Liver (tissue), 9 donors: Measurements from ENCODE around the gene OXNAD1. TPM values are rescaled to one million over a fixed set of nuclear protein-coding genes. Genes with fewer than 3 reads are reported as not detected.

Experiments
- DNase-seq: peaks from one replicate; pipeline ENCODE4 v3.0.0-alpha.2; 2017; ENCODE audit warnings: low spot score
- H3K27ac ChIP-seq, 2 donors: one replicate each; pipeline ENCODE4 v1.7.0; 2013; ENCODE audit warnings: inconsistent platforms in 2 of 2, low read length in 2 of 2, control low read depth in 1 of 2, low read depth in 1 of 2, mild to moderate bottlenecking in 1 of 2
- H3K27me3 ChIP-seq, 4 donors: one replicate each; pipeline versions ENCODE4 v1.6.1 to v1.7.0; 2013; ENCODE audit warnings: low read length in 3 of 4, inconsistent platforms in 1 of 4, mild to moderate bottlenecking in 1 of 4, moderate library complexity in 1 of 4; ENCODE audit not compliant: control insufficient read depth in 4 of 4, insufficient read depth in 4 of 4
- H3K36me3 ChIP-seq, 4 donors: one replicate each; pipeline versions ENCODE4 v1.6.1 to v1.7.0; 2013; ENCODE audit warnings: low read length in 3 of 4, mild to moderate bottlenecking in 3 of 4, low read depth in 1 of 4, moderate library complexity in 1 of 4; ENCODE audit not compliant: control insufficient read depth in 4 of 4, insufficient read depth in 3 of 4
- H3K4me1 ChIP-seq, 4 donors: one replicate each; pipeline versions ENCODE4 v1.6.1 to v1.7.0; 2013; ENCODE audit warnings: low read length in 3 of 4, mild to moderate bottlenecking in 3 of 4, moderate library complexity in 1 of 4; ENCODE audit not compliant: control insufficient read depth in 4 of 4, insufficient read depth in 4 of 4
- H3K4me3 ChIP-seq, 3 donors: one replicate each; pipeline versions ENCODE4 v1.6.1 to v1.7.0; 2013; ENCODE audit warnings: low read length in 3 of 3, control low read depth in 1 of 3, low read depth in 1 of 3, mild to moderate bottlenecking in 1 of 3
- H3K9ac ChIP-seq, 2 donors: one replicate each; pipeline ENCODE4 v1.7.0; 2013; ENCODE audit warnings: low read length in 2 of 2, mild to moderate bottlenecking in 2 of 2, moderate library complexity in 2 of 2, control low read depth in 1 of 2, low read depth in 1 of 2
- H3K9me3 ChIP-seq, 4 donors: one replicate each; pipeline versions ENCODE4 v1.6.1 to v1.7.0; 2013; ENCODE audit warnings: low read length in 3 of 4; ENCODE audit not compliant: control insufficient read depth in 4 of 4
- EGR1 ChIP-seq, 2 donors: IDR thresholded peaks; 2 replicates each; pipeline ENCODE4 v1.6.1; 2016 to 2018; ENCODE audit warnings: antibody characterized with exemption in 2 of 2, low read depth in 2 of 2
- FOXA1 ChIP-seq: IDR thresholded peaks from 2 replicates; pipeline ENCODE4 v1.6.1; 2016; ENCODE audit warnings: antibody characterized with exemption
- FOXA2 ChIP-seq: IDR thresholded peaks from 2 replicates; pipeline ENCODE4 v1.6.1; 2016; ENCODE audit warnings: antibody characterized with exemption
- GABPA ChIP-seq, 2 donors: IDR thresholded peaks in 1 of 2; conservative IDR thresholded peaks in 1 of 2; 2 replicates each; pipeline ENCODE4 v1.6.1; 2016; ENCODE audit warnings: antibody characterized with exemption in 2 of 2, mild to moderate bottlenecking in 1 of 2, moderate library complexity in 1 of 2
- HNF4A ChIP-seq, 2 donors: conservative IDR thresholded peaks; 2 replicates each; pipeline ENCODE4 v1.6.1; 2016; ENCODE audit warnings: antibody characterized with exemption in 2 of 2, mild to moderate bottlenecking in 2 of 2
- HNF4G ChIP-seq: IDR thresholded peaks from 2 replicates; pipeline ENCODE4 v1.6.1; 2016; ENCODE audit warnings: antibody characterized with exemption
- RAD21 ChIP-seq, 2 donors: IDR thresholded peaks; 2 replicates each; pipeline ENCODE4 v1.6.1; 2016; ENCODE audit warnings: antibody characterized with exemption in 2 of 2, mild to moderate bottlenecking in 2 of 2
- RXRA ChIP-seq, 2 donors: IDR thresholded peaks; 2 replicates each; pipeline ENCODE4 v1.6.1; 2017 to 2018; ENCODE audit warnings: antibody characterized with exemption in 2 of 2, mild to moderate bottlenecking in 1 of 2
- SP1 ChIP-seq: IDR thresholded peaks from 2 replicates; pipeline ENCODE4 v1.6.1; 2018; ENCODE audit warnings: antibody characterized with exemption, mild to moderate bottlenecking
- YY1 ChIP-seq: IDR thresholded peaks from 2 replicates; pipeline ENCODE4 v1.6.1; 2016; ENCODE audit warnings: antibody characterized with exemption, mild to moderate bottlenecking
- WGBS: extraction: QIAGEN DNeasy Blood & Tissue Kit; methylation state at CpG from one replicate; pipeline ENCODE4 v1.1.7; 2013; 5-methylcytosine and 5-hydroxymethylcytosine counted together
- polyA plus RNA-seq, 2 donors: library from polyadenylated mRNA; stranded (reverse) in 1 of 2; unstranded in 1 of 2; fragments of 200-250 nt in 1 of 2; fragments of >200 nt in 1 of 2; fragmentation: Nextera tagmentation in 1 of 2; extraction: Ambion mirVana in 1 of 2; gene quantifications; one replicate each; pipeline versions ENCODE4 v1.2.1 to v1.2.3, GENCODE V29; 2013 to 2015
- total RNA-seq, 2 donors: library from RNA; depleted of rRNA; stranded (reverse); fragments of >200 nt; gene quantifications; one replicate each; pipeline ENCODE4 v1.2.3, GENCODE V29; 2014
- TF ChIP-seq, protein P1 (sequence below): fragments of 150-350 bp; IDR thresholded peaks from 2 replicates; pipeline ENCODE4 v1.5.1; 2017; ENCODE audit warnings: improper control_type of control experiment, low read depth, low read length; ENCODE audit not compliant: missing input control
- TF ChIP-seq, protein P2 (sequence below): IDR thresholded peaks from 2 replicates; pipeline ENCODE4 v1.6.1; 2016; ENCODE audit warnings: antibody characterized with exemption
- TF ChIP-seq, protein P3 (sequence below): IDR thresholded peaks from 2 replicates; pipeline ENCODE4 v1.6.1; 2016; ENCODE audit warnings: antibody characterized with exemption
- donor health status: healthy.
- donor health status: healthy.
- donor health status: healthy.
- donor health status: healthy.
- donor health status: healthy.

The OXNAD1 gene
- total and polyA plus RNA-seq, 4 donors = 9.3 to 24.6 (median 14.1) TPM

DNA sequence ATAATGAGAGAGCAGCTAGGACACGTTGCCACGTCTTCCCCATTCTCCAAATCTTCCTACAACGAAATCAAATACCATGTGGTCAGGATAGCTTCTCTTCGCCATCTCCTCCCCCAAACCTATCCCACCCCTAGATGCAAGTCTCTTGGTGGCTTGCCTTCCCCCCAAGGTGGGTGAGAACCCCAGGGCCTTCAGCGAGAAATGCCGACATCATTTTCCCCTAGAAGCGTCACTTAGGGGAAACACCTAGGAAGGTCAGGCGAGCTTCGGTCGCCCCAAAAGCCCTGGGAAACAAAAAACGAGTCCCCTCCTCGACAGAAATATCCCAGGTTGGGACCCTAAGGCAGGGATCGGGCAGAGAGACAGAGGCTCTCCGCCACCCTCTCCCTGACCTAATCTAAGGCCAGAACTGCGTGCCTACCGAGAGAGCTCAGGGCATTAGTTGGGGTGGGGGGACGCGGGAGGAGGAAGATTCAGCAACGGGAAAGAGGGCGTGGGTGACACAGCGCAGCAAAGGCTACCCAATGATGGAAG lies 771 bp upstream of the OXNAD1 start:
- Histone ChIP-seq H3K27me3 (no peaks in the 10 kb centered on the region), H3K9ac (peak overlapping the region; percentile 34 to 43), H3K9me3 (no peaks in the 10 kb centered on the region), H3K36me3 (peaks cover 0 to 15% (median 11%) of the 10 kb centered on the region in 4 donors), H3K4me1 (peaks cover 2 to 39% (median 28%) of the 10 kb centered on the region in 4 donors), H3K27ac (peak overlapping the region; percentile 45 to 87), H3K4me3 (peak overlapping the region; percentile 73 to 88 (median 86))
- DNase-seq = no peak
- TF ChIP-seq HNF4G (no peak), RAD21 (IDR thresholded peaks at IDR 0.05) (no peak), GABPA (IDR thresholded peaks at IDR 0.05 in 1 of 2, conservative IDR thresholded peaks at IDR 0.05 in 1 of 2) (no peak), RXRA (IDR thresholded peaks at IDR 0.05) (no peak), YY1 (no peak), EGR1 (IDR thresholded peaks at IDR 0.05; ENCODE audit: low read depth in 2 of 2) (no peak), SP1 (no peak)
- TF ChIP-seq, protein P1, sequence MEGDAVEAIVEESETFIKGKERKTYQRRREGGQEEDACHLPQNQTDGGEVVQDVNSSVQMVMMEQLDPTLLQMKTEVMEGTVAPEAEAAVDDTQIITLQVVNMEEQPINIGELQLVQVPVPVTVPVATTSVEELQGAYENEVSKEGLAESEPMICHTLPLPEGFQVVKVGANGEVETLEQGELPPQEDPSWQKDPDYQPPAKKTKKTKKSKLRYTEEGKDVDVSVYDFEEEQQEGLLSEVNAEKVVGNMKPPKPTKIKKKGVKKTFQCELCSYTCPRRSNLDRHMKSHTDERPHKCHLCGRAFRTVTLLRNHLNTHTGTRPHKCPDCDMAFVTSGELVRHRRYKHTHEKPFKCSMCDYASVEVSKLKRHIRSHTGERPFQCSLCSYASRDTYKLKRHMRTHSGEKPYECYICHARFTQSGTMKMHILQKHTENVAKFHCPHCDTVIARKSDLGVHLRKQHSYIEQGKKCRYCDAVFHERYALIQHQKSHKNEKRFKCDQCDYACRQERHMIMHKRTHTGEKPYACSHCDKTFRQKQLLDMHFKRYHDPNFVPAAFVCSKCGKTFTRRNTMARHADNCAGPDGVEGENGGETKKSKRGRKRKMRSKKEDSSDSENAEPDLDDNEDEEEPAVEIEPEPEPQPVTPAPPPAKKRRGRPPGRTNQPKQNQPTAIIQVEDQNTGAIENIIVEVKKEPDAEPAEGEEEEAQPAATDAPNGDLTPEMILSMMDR = no peak
- TF ChIP-seq, protein P2, sequence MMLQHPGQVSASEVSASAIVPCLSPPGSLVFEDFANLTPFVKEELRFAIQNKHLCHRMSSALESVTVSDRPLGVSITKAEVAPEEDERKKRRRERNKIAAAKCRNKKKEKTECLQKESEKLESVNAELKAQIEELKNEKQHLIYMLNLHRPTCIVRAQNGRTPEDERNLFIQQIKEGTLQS = no peak
- under 1% methylated on average over 21 of the region's 21 CpGs for WGBS

DNA sequence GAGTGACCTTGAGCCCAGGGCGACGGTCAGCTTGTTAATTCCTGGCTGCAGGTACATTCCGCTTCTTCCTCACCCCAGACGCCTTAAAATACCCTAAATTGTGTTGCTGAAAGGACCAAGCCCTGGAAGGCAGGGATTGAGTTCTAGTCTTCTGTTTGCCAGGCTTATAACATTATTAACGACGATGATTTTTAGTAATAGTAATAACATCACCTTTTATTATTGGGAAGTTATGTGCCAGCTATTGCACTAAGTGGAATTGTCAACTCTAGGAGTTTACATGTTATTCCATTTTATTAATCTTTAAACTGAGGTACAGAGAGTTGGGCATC lies 409 bp downstream of the OXNAD1 start:
- TF ChIP-seq FOXA2 (no peak), HNF4A (conservative IDR thresholded peaks at IDR 0.05) (peak; percentile 51 to 71)
- DNase-seq = no peak
- peak overlapping the region; percentile 91 to 92 for H3K9ac ChIP-seq
- WGBS = under 1% methylated on average over 6 of the region's 6 CpGs
- H3K9me3 ChIP-seq = no peaks in the 10 kb centered on the region
- peaks cover 2 to 39% (median 28%) of the 10 kb centered on the region in 4 donors for H3K4me1 ChIP-seq
- peaks cover 0 to 9% (median 1%) of the 10 kb centered on the region in 4 donors for H3K36me3 ChIP-seq
- peak overlapping the region; percentile 87 to 88 for H3K27ac ChIP-seq
- no peaks in the 10 kb centered on the region for H3K27me3 ChIP-seq
- H3K4me3 ChIP-seq = peak overlapping the region; percentile 73 to 88 (median 85)

DNA sequence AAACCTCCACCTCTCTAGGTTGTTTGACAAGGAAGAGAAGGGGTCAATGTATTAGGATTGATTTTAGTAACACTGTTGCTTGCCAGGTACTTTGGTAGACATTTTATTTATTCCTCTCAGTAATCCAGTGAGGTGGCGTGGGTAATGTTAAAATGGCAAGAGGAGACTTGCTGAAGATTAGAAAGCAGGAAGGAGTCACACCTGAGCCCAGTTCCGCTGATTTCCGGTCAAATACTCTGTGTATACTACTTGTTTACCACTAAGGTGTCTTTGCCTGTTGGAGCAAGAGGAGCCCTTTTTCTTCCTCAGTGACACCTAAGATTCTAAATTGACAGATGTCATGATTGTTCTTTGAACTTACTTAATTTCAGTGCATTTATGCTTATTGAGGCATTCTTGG lies 1.7 kb downstream of the OXNAD1 start:
- no peak for DNase-seq
- H3K27me3 ChIP-seq = no peaks in the 10 kb centered on the region
- no peaks in the 10 kb centered on the region for H3K9me3 ChIP-seq
- TF ChIP-seq SP1 = no peak
- TF ChIP-seq GABPA (IDR thresholded peaks at IDR 0.05 in 1 of 2, conservative IDR thresholded peaks at IDR 0.05 in 1 of 2) = peak in 1 of 2 donors; percentile 40
- TF ChIP-seq YY1 = no peak
- TF ChIP-seq, protein P3, sequence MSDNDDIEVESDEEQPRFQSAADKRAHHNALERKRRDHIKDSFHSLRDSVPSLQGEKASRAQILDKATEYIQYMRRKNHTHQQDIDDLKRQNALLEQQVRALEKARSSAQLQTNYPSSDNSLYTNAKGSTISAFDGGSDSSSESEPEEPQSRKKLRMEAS = no peak
- TF ChIP-seq FOXA2 = no peak
- no peak for TF ChIP-seq FOXA1
- peak in 1 of 2 donors; percentile 15 for TF ChIP-seq HNF4A (conservative IDR thresholded peaks at IDR 0.05)
- H3K9ac ChIP-seq = peak overlapping the region in 1 of 2 donors; percentile 36
- H3K36me3 ChIP-seq = peaks cover 0 to 18% (median 9%) of the 10 kb centered on the region in 4 donors
- H3K4me1 ChIP-seq = peaks cover 2 to 39% (median 28%) of the 10 kb centered on the region in 4 donors
- 48% methylated on average over 3 of the region's 3 CpGs for WGBS
- peak overlapping the region; percentile 46 to 72 for H3K27ac ChIP-seq
- H3K4me3 ChIP-seq = peak overlapping the region; percentile 20 to 85 (median 73)
